GM12878 (cell line): ENCODE data around the gene VIL1. TPM values are rescaled to one million over a fixed set of nuclear protein-coding genes. Genes with fewer than 3 reads are reported as not detected.

Experiments
- ATAC-seq: fragments of 200-7000 bp; cut with Tn5 transposase; 3 replicates; pipeline ENCODE4 v1.9.1; 2020; ENCODE audit warnings: mild to moderate bottlenecking, moderate library complexity
- BruUV-seq: library from RNA; stranded (reverse); fragments of 400-500 nt; replicated peaks from 2 replicates; lab custom pipeline; 2021; lab: Mats Ljungman, UMichigan
- CTCF ChIA-PET: fragments of 300-600 bp; sonication (Branson Sonifier 250); formaldehyde crosslinking; extraction: SDS; loops from one replicate; lab custom pipeline; 2021; ENCODE audit warnings: inconsistent platforms; lab: Yijun Ruan, JAX
- POLR2A ChIA-PET: fragments of 350-600 bp; formaldehyde crosslinking; extraction: SDS; loops from one replicate; lab custom pipeline; 2021; ENCODE audit warnings: inconsistent platforms; lab: Charles Lee
- RAD21 ChIA-PET: fragments of 300-600 bp; sonication (Branson Sonifier 250); formaldehyde crosslinking; loops from one replicate; lab custom pipeline; 2023; ENCODE audit warnings: antibody characterized with exemption; ENCODE audit not compliant: unreplicated experiment; lab: Charles Lee
- SMC1A ChIA-PET: fragments of 300-600 bp; sonication (Branson Sonifier 250); formaldehyde crosslinking; loops from one replicate; lab custom pipeline; 2023; ENCODE audit not compliant: unreplicated experiment, uncharacterized antibody; lab: Charles Lee
- DNase-seq: peaks from one replicate; pipeline ENCODE4 v3.0.0-alpha.2; 2011; ENCODE audit warnings: low read depth, low spot score
- FAIRE-seq: peaks from 3 replicates; lab custom pipeline; 2011; peaks lifted over from hg19 to GRCh38; lab: Jason Lieb, UNC
- H2AFZ ChIP-seq: 2 replicates; pipeline ENCODE4 v1.6.0; 2011; ENCODE audit warnings: low read depth, low read length, control low read depth; ENCODE audit not compliant: control insufficient read depth
- H3K27ac ChIP-seq: 2 replicates; pipeline ENCODE4 v1.5.1; 2011; ENCODE audit warnings: control low read depth; ENCODE audit not compliant: control insufficient read depth, insufficient read depth
- H3K27me3 ChIP-seq, 2 experiments: replicated peaks in 1 of 2; 2 replicates each; pipeline versions ENCODE4 v1.6.0 to v1.6.1; 2011; ENCODE audit warnings: low read length in 1 of 2; ENCODE audit not compliant: control insufficient read depth in 2 of 2, insufficient read depth in 2 of 2
- H3K36me3 ChIP-seq, 2 experiments: 2 replicates each; pipeline ENCODE4 v1.5.1; 2011; ENCODE audit warnings: low read length in 1 of 2; ENCODE audit not compliant: control insufficient read depth in 2 of 2, insufficient read depth in 2 of 2
- H3K4me1 ChIP-seq: 2 replicates; pipeline ENCODE4 v1.6.1; 2011; ENCODE audit warnings: mild to moderate bottlenecking, low read length, moderate library complexity, mixed read lengths; ENCODE audit not compliant: control insufficient read depth, insufficient read depth
- H3K4me2 ChIP-seq: 2 replicates; pipeline ENCODE4 v1.6.0; 2011; ENCODE audit warnings: control low read depth; ENCODE audit not compliant: control insufficient read depth, insufficient read depth
- H3K4me3 ChIP-seq: fragments of 200-600 bp; sonication (generic); 2 replicates; pipeline ENCODE4 v1.5.1; 2016
- H3K79me2 ChIP-seq: 2 replicates; pipeline ENCODE4 v1.6.0; 2011; ENCODE audit warnings: low read length; ENCODE audit not compliant: control insufficient read depth, insufficient read depth
- H3K9ac ChIP-seq: 2 replicates; pipeline ENCODE4 v1.8.0; 2011; ENCODE audit warnings: low read length, control low read depth, mixed read lengths; ENCODE audit not compliant: control insufficient read depth, insufficient read depth
- H3K9me3 ChIP-seq: replicated peaks from 3 replicates; pipeline ENCODE4 v1.5.1; 2011; ENCODE audit warnings: mild to moderate bottlenecking, low read length; ENCODE audit not compliant: control insufficient read depth, insufficient read depth
- H4K20me1 ChIP-seq: 2 replicates; pipeline ENCODE4 v1.6.0; 2011; ENCODE audit not compliant: control insufficient read depth, insufficient read depth
- IKZF1 ChIP-seq: fragments of 450-650 bp; conservative IDR thresholded peaks from 2 replicates; pipeline ENCODE4 v1.6.1; 2017; ENCODE audit warnings: antibody characterized with exemption, mild to moderate bottlenecking
- NR2C1 ChIP-seq: fragments of 450-650 bp; IDR thresholded peaks from 2 replicates; pipeline ENCODE4 v1.6.1; 2017; ENCODE audit warnings: antibody characterized with exemption, mild to moderate bottlenecking, moderate library complexity
- WGBS: methylation state at CpG from one replicate; pipeline ENCODE4 v1.1.6; 2016; ENCODE audit warnings: low lambda C conversion rate; ENCODE audit not compliant: insufficient replicate concordance, insufficient coverage; ENCODE audit errors: missing lambda C conversion rate; 5-methylcytosine and 5-hydroxymethylcytosine counted together
- in situ Hi-C: fragments of 300-500 bp; cut with MboI; formaldehyde crosslinking; loops from 9 replicates; pipeline ENCODE4 v1.14.3; 2018; ENCODE audit warnings: mixed read lengths
- intact Hi-C: fragments of 100-400 bp; cut with micrococcal nuclease; formaldehyde crosslinking; loops from one replicate; pipeline ENCODE4 v1.14.2; 2022; ENCODE audit not compliant: unreplicated experiment
- polyA plus RNA-seq, 11 experiments: library from polyadenylated mRNA; depleted of rRNA in 4 of 11; unstranded in 6 of 11; stranded (reverse) in 5 of 11; fragments of >200 nt; fragmentation: Nextera tagmentation in 4 of 11; fragmentation: Illumina TruSeq in 1 of 11; extraction: Ambion mirVana in 4 of 11; extraction: Trizol in 1 of 11; gene quantifications; 1 replicate in 1 of 11; 2 replicates in 10 of 11; pipeline versions ENCODE4 v1.2.1 to v1.2.3, GENCODE V29; 2011 to 2016; ENCODE audit warnings: inconsistent platforms in 2 of 11, missing spikeins in 2 of 11, low read depth in 1 of 11
- total RNA-seq, 4 experiments: library from RNA; depleted of rRNA in 3 of 4; stranded (reverse); fragments of >200 nt in 3 of 4; fragmentation: Illumina TruSeq in 1 of 4; extraction: Trizol in 1 of 4; gene quantifications; 2 replicates each; pipeline versions ENCODE4 v1.2.1 to v1.2.3, GENCODE V29; 2013 to 2021
- TF ChIP-seq, protein P1 (sequence below): fragments of 450-650 bp; IDR thresholded peaks from 2 replicates; pipeline ENCODE4 v1.6.1; 2016; ENCODE audit warnings: mild to moderate bottlenecking

The VIL1 gene
- total and polyA plus RNA-seq, 10 of the 15 experiments (the other 5 are each of a cell fraction or from before 2014, with no cell fraction given): 0.03 to 1.9 (median 0.33) TPM

DNA sequence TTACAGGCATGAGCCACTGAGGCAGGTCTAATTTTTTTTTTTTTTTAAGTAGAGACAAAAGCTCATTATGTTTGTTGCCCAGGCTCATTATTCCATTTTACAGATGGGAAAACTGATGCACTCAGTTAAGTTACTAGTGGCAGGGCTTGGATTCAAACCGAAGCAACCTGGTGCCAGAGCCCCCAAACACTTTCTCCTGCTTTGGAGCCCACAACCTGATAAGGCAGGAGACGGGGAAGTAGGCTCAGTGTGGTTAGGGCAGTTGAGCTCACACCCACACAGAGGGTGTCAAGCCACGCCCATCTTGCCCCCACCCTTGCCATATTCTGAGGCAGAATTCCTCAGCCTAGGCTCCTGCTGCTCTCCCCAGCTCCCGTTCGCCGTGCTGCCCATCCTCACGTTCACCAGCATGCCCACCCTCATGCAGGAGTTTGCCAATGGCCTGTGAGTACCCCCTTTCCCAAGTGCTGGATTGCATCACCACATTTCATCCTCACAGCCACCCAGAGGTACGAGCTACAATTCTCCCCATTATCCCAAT is 25.1 kb upstream of the VIL1 start:
- no peak for DNase-seq
- CTCF ChIA-PET: interaction anchor here (0.5 to 4.9 kb wide), 17 partner anchors 9 to 483 kb away, joined by 3 to 34 read pairs (median 4); partner anchors contain the start of genes AAMP, PNKD and TMBIM1
- H3K9me3 ChIP-seq: no peaks in the 10 kb centered on the region
- no peak overlapping the region for H3K27ac ChIP-seq
- POLR2A ChIA-PET: interaction anchor here (0.6 to 2.1 kb wide), 9 partner anchors 9 to 178 kb away, joined by 3 to 8 read pairs (median 3); partner anchors contain the start of genes AAMP and PNKD
- no peak overlapping the region for H3K9ac ChIP-seq
- in situ Hi-C loops (loop anchor here (25.0 kb wide), 1 partner anchor 107 kb away; the partner anchor contains the start of gene TMBIM1), intact Hi-C loops (no loop called here)
- FAIRE-seq: no peak
- no peaks in the 10 kb centered on the region for H3K36me3 ChIP-seq
- H3K79me2 ChIP-seq: peaks cover 19% of the 10 kb centered on the region
- WGBS: 43% methylated on average over 8 of the region's 8 CpGs
- SMC1A ChIA-PET: interaction anchor here (0.8 to 2.3 kb wide), 10 partner anchors 36 to 121 kb away, joined by 3 to 18 read pairs (median 4); partner anchors contain the start of gene TMBIM1
- no peaks in the 10 kb centered on the region; a peak in 1 of 4 replicates for H3K27me3 ChIP-seq
- ATAC-seq: no peak
- H4K20me1 ChIP-seq: no peaks in the 10 kb centered on the region
- no peak overlapping the region for H3K4me3 ChIP-seq
- H3K4me1 ChIP-seq: peaks cover 27% of the 10 kb centered on the region
- H3K4me2 ChIP-seq: no peak overlapping the region
- no TSS peak for BruUV-seq
- RAD21 ChIA-PET: interaction anchor here (0.6 to 2.4 kb wide), 21 partner anchors 9 to 177 kb away, joined by 3 to 8 read pairs (median 3); partner anchors contain the start of genes AAMP, ARPC2 and PNKD
- TF ChIP-seq, protein P1, sequence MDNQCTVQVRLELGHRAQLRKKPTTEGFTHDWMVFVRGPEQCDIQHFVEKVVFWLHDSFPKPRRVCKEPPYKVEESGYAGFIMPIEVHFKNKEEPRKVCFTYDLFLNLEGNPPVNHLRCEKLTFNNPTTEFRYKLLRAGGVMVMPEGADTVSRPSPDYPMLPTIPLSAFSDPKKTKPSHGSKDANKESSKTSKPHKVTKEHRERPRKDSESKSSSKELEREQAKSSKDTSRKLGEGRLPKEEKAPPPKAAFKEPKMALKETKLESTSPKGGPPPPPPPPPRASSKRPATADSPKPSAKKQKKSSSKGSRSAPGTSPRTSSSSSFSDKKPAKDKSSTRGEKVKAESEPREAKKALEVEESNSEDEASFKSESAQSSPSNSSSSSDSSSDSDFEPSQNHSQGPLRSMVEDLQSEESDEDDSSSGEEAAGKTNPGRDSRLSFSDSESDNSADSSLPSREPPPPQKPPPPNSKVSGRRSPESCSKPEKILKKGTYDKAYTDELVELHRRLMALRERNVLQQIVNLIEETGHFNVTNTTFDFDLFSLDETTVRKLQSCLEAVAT: 0 out of 2 replicates have a peak, but pooled peaks have one; percentile 23
- no peak for TF ChIP-seq NR2C1
- TF ChIP-seq IKZF1: peak; percentile 45
- no peak overlapping the region for H2AFZ ChIP-seq
